GM18951 (cell line): ENCODE data around the gene PPP1R37.
"Not testable (repeated sequence)": the region's sequence is repeated elsewhere in the genome, so short reads cannot be mapped to it uniquely, and the experiment has no call there.

Experiments used
- POLR2A ChIP-seq: IDR thresholded peaks from 4 replicates; pipeline ENCODE4 v1.6.1; 2011; ENCODE audit warnings: mild to moderate bottlenecking; ENCODE audit not compliant: insufficient read length, insufficient read depth; ENCODE audit errors: extremely low read depth
- in situ Hi-C: fragments of 300-500 bp; cut with MboI; formaldehyde crosslinking; loops from one replicate; pipeline ENCODE4 v1.12.0; 2022; ENCODE audit warnings: low sequenced_read_pairs, mixed read lengths, inconsistent platforms; ENCODE audit not compliant: unreplicated experiment

The PPP1R37 gene

GRCh38 chr19:45117167-45117594 lies 24.2 kb downstream of the PPP1R37 start:
- in situ Hi-C loops: no loop called here

DNA sequence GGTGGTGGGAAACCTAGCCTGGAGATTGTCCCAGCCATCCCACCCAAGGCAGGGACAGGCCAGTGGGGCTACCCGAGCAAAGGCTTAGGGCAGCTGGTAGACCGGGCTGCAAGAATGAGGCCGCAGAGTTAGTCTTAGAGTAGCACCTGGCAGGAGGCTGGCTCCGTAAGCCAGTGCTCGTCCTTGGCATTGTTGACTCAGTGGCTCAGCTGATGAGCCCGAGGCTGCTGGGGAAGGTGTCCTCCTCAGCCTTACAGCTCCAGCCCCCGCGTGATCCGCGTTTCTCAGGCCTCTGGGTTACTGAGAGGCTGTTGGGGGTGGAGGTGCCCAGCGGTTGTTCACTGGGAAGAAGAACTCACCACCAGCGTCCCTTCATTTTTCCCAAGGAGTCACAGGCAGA lies 24.7 kb downstream of the PPP1R37 start:
- TF ChIP-seq POLR2A: no peak
- in situ Hi-C loops: no loop called here

More at GRCh38 chr19:45117167-45117594, 24.2 kb downstream of the PPP1R37 start:
- no peak for TF ChIP-seq POLR2A

GRCh38 chr19:45118106-45118505 lies 25.1 kb downstream of the PPP1R37 start:
- no peak for TF ChIP-seq POLR2A
- in situ Hi-C loops: no loop called here

DNA sequence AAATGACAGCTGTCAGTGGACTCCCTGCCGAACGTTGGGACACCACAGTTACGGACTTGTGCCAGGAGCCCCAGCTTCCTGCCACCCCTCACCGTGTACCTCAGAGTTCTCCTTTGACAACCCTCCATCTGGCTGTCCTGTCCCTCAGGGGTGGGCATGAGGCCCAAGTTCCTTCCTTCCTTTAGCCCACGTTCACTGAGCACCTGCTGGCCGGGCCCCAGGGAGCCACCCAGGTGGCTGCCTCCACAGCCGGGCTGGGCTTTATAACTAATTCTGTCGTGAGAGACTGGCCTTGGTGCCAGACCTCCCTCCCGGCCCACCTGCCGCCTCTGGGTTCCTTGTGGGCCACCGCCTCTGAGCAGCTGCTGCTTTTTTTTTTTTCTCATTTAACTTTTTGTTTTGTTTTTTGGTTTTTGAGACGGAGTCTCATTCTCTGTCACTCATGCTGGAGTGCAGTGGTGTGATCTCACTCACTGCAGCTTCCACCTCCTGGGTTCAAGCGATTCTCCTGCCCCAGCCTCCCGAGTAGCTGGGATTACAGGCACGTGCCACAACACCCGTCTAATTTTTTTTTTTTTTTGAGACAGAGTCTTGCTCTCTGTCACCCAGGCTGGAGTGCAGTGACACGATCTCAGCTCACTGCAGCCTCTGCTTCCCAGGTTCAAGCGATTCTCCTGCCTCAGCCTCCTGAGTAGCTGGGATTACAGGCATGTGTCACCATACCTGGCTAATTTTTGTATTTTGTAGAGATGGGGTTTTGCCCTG lies 25.8 kb downstream of the PPP1R37 start:
- in situ Hi-C loops: not testable (repeated sequence)

- no peak for TF ChIP-seq POLR2A
- in situ Hi-C loops: no loop called here
Measured at GRCh38 chr19:45119582-45119981, 26.6 kb downstream of the PPP1R37 start.

- TF ChIP-seq POLR2A: no peak
- in situ Hi-C loops: no loop called here
Measured at GRCh38 chr19:45121827-45122345, 28.9 kb downstream of the PPP1R37 start.

DNA sequence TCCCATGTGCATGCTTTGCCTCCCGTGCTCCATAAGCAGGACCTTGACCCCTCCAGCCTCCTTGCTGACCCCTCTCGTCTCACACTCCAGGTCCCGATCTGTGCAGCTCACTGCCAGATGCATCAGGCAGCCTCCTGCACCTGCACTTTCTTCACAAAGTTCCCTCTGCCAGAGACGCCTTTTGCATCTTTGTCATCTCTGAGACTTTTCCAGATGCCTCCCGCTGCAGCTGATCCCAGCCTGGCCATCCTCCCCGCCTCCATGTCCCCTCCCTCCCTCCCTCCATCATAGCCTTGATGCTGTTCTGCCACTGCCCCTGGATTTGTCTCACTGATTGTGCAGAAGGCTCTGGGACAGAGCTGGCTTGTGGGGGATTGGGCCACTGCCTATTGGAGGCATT lies 29.9 kb downstream of the PPP1R37 start:
- in situ Hi-C loops: no loop called here
- TF ChIP-seq POLR2A: no peak

GRCh38 chr19:45123440-45123850 lies 30.5 kb downstream of the PPP1R37 start:
- in situ Hi-C loops: no loop called here
- no peak for TF ChIP-seq POLR2A

DNA sequence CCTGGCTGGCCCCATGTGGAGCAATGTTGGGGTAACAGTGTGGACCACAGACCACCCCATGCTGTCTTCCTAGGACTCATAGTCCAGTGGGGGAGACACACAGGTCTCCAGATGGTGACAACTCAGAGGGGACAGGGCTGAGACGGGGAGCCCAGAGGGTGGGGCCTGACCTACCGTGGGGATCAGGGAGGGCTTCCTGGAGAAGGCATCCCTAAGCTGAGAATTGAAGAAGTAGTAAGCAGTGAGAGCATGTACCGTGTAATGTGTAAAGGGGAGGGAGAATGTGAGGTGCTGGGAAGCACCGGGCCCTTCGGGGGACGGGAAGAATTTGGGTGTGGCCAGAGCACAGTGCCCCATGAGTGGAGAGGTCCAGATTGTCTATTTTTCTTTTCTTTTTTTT lies 31.0 kb downstream of the PPP1R37 start:
- in situ Hi-C loops: no loop called here
- no peak for TF ChIP-seq POLR2A

GRCh38 chr19:45125360-45125759 lies 32.4 kb downstream of the PPP1R37 start:
- no peak for TF ChIP-seq POLR2A
- in situ Hi-C loops: no loop called here

- in situ Hi-C loops: no loop called here
- no peak for TF ChIP-seq POLR2A
Measured at GRCh38 chr19:45125975-45126493, 33.1 kb downstream of the PPP1R37 start.

DNA sequence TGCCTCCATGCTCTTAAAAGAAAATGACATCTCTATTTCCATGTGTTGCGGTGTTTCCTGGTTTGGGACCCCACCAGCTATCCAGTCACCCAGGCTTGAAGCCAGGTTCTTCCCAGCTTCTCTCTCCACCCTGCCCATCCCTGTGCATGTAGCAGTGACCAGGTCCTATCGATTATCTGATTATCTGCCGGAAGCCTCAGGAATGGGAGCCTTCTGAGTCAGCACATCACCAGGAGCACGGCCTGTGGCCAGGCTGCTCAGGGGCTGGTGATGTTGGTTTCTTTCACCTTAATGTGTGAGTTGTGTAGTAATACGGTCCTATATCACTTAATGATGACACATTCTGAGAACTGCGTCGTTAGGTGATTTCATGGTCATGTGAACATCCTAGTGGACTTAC lies 33.7 kb downstream of the PPP1R37 start:
- in situ Hi-C loops: no loop called here
- no peak for TF ChIP-seq POLR2A

DNA sequence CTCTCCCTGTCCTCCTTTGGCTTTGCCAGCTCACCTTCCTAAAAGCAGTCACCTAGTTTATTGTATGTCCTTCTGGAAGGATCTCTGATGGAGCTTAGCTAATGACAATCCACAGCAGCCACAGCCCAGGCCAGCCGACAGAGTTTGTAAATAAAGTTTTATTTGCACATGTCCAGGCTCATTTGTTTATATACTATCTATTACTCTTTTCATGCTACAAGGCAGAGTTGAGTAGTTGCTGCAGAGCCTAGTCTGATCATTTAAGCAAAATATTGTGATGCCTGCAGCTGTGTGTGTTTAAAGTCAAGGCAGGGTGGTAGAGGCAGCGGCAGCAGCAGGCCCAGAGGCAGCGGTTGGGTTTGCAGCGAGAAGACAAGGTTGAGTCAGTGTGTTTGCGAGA lies 35.2 kb downstream of the PPP1R37 start:
- TF ChIP-seq POLR2A: no peak
- in situ Hi-C loops: no loop called here

DNA sequence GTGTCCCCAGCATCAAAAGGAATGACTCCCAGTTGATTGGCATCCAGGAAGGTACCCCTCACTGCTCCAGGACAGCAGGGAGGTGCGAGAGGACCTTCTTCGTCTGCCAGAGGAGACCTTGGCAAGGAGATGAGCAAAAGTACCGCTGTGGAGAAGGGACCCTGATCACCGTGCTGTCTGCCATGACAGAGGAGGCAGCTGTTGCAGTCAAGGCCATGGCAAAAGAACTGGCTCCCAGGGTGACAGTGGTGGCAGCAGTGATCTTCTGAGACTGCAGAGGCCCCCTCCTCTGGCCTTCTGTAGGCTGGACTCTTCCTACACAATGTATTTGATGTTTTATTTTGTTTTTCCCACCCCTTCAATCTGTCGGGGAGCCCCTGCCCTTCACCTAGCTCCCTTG lies 35.8 kb downstream of the PPP1R37 start:
- TF ChIP-seq POLR2A: no peak
- in situ Hi-C loops: no loop called here
